T-helper 2 cell (primary cell): Measurements from ENCODE around the gene MACROD2.
"Not testable (repeated sequence)": the region's sequence is repeated elsewhere in the genome, so short reads cannot be mapped to it uniquely, and the experiment has no call there.

ENCODE experiments used
- DNase-seq, 5 experiments: peaks; one replicate each; pipeline versions ENCODE4 v3.0.0 to v3.0.0-alpha.2; 2012 to 2022

The MACROD2 gene

DNA sequence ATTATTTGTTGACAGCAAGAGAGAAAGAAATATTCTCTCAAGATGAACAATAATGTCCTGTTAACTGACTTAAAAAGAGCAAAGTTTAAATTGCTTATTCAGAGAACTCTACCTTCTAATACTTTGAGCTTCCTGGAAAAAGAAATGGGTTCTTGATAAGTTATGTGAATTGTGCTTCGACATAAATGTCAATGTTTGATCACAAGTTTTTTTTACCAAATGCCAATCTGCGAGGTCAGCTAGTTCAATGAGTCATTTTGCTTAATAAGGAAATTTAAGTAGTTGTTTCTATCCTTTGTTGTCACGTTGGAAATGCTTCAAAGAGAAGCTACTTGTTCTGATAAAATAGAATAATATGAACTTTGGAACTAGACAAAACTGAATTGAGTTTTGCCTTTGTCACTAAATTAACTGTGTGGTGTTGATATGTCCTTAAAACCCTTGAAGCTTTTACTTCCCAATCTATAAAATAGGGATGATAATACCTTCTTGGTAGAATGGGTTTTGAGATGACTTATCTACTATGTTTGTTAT, 984.2 kb downstream of the MACROD2 start:
- DNase-seq = no peak

DNA sequence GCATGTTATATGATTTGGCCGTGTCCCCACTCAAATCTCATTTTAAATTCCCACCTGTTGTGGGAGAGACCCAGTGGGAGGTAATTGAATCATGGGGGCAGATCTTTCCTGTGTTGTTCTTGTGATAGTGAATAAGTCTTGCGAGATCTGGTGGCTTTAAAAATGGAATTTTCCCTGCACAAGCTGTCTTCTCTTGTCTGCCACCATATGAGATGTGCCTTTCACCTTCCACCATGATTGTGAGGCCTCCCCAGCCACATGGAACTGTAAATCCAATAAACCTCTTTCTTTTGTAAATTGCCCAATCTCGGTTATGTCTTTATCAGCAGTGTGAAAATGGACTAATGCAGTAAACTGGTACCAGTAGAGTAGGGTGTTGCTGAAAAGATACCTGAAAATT, 986.2 kb downstream of the MACROD2 start:
- not testable (repeated sequence) for DNase-seq

DNA sequence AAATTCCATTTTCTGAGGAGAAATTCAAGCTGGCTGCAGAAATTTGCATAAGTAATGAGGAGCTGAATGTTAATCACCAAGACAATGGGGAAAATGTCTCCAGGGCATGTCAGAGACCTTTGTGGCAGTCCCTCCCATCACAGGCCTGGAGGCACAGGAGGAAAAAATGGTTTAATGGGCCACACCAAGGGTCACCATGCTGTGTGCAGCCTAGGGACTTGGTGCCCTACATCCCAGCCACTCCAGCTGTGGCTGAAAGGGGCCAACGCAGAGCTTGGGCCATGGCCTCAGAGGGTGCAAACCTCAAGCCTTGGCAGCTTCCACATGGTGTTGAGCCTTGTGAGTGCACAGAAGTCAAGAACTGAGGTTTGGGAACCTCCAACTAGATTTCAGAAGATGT, 987.0 kb downstream of the MACROD2 start:
- DNase-seq = not testable (repeated sequence)

DNA sequence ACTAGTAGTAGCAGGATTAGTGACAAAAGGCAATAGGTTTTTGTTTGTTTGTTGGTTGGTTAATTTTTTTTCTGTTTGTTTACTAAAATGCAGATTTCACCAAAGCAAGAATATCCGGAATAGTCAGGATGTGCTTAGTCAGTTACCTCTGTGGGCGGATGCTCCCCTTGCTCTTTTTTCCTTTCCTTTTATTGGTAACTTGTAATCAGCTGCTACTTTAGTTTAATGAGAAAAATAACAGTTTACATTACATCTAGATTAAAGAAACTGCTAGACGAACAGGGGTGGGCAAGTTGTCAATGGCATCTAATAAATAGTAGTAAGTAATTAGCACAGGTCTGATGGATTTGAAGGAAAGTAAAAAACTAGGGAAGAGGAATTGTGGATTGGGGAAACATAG, 989.0 kb downstream of the MACROD2 start:
- DNase-seq = no peak

DNA sequence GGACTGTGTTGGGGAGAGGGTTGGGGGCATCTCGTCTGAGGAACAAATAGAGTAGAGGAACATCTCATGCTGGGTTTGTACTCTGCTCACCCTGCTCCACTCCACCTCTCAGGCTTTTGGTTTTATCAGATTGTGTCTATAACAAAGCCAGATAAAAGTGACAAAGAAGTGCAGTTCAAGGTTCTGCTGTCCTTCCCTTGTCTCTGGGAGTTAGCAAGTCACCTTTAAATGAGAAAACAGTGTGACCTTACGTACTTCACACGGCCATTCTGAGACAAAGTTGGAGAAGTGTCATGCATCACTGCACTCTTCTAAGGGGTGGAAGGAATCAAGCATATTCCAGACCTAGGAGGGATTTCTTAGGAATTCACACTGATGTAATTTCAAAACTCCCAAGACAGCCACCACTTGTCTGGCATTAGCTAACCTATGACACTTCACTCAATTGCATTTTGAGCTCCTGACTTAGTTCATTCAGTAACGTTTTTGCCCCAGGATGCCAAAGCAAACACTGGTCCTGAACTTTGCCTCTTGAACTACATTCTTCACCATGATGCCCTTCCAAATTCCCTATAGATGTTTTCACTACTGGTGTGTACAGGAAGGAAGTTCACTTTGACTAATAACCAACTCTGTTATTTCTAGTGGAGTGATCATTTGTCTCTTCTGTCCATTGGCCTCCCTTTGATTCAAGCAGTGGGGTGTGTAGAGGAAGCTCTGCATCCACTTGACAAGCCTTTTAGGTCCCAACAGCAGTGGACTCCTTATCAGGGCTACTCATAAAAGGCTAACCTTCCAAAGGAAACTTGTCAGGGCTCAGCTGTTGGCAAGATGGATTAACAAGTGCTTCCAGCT, 989.7 kb downstream of the MACROD2 start:
- no peak for DNase-seq

DNA sequence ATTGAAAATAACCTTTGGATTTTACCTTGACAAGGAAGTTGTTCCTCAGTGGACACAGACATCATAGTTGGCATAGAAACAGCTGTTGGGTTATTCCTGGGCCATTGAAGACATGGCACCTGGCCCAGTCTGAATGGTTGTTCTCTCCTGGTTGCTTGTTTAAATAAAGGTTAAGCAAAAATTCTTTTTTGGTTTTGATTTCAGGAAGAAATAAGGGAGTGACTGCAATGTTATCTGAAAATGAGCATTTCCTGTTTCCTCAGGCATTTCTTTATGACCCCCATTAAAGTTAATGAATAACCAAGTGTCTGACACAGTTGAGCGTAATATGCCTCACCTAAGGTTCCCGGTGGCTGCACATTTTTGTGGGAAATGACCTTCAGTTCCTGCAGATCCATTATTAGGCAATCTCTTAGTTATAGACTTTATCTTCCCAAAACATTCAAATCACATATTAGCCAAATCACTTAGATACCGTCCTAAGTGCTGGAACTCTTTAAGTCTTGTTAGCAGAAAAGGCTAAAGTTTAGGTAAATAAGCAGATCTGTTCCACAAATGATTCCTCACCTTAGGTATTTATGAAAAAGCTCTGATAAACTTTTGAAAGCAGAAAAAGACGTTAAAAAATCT, 990.8 kb downstream of the MACROD2 start:
- no peak for DNase-seq

DNA sequence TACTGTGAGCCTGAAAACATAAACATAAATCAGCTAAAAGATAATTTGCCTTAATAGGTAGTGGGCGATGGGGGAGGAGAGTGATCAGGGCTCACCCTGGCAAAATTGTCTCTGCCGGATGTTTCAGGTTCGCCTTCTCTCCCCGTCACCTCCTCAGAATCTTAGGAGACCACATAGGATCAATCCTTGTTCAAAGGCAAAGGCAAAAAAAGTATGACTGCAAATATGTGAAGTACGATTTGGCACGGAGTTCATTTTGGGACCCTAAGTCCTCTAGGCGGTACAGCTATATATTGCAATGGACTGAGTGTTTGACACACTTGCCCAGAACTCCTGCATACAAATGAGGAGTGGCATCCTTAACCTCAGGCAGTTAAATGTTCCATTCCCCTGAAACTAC, 991.3 kb downstream of the MACROD2 start:
- DNase-seq = no peak

DNA sequence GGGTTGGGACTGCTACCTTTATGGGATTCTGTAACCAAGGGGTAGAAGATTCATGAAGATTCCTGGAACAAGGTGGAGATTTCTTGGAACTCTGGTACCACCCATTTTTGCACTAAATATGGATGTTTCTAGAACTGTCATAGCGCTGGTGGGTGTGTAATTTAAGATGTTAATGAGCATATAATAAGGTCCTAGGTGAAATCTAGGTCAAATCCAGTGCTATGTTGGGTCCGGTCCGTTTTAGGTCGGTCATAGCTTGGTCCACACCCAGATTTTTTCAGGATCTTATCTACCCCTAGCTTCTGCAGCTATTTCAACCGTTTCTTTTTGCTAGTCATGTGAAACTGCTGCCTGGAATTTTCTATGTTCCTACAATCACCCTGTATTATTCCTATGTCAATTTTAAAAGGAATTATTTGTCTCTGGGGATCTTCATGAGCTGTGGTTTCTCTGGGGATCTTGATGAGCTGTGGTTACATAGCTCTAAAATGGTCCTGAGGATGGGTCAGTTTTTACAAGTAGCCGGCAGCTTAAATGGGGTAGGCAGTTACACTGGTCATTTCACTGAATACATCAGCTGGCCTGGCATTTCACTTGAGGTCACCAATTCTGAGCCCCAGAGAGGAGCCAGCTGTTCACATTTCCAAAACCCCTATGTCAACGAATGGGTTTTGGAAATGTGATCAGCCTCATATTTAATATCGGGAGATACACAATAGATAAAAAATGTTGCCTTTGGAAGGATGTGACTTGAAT, 994.4 kb downstream of the MACROD2 start:
- DNase-seq = no peak

DNA sequence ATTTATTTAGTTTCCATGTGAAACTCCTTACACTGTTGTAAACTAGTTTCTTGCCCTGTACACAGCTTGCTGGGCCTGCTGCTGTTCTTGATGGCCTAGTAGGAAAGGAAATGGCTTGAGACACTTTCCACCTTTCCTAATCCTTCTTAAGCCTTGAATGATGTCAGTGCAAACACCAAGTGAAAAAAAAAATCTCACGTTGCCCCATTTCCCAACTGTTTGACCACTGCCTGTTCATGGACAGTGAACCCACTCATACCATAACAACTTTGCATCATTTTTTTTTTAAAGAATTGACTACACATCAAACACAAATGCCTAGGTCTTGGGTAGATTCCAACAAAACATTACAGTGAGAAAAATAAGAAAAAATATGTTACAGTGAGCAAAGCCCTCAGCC, 995.7 kb downstream of the MACROD2 start:
- DNase-seq = no peak

DNA sequence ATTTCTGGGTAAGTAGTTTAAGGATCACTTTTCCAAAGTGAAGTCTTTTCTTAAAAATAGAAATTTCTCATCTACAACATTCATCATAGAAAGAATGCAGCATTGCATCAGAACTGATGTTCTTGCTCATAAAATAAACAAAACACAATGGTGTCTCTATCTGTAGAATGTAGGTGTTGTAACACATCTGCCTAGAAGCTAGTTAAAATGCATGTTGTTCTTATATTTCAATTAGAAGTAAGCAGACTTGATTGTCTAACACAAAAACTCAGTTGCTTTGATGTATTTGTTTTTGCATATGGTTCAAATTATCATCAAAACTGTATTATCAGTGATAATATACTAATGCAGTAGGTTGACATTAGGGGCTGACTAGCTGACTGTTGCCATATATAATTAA, 996.8 kb downstream of the MACROD2 start:
- no peak for DNase-seq

DNA sequence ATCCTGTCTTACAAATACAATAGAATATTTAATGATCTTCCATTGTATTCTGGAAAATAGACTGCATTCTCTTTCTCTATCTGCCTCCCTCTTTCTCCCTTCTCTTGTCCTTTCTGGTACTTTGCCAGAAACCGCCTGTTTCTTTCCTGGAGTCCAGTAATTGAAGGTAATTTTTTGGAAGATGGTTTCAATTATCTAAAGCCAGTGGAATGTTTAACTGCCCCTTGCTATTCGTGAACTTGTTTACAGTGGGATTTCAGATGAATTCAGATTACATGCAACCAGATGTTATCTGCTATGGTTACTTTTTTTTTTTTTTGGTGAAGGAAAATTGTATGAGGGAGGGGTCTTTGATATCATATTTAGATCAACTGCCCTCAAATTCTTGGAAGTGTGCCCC, 997.6 kb downstream of the MACROD2 start:
- DNase-seq = no peak

DNA sequence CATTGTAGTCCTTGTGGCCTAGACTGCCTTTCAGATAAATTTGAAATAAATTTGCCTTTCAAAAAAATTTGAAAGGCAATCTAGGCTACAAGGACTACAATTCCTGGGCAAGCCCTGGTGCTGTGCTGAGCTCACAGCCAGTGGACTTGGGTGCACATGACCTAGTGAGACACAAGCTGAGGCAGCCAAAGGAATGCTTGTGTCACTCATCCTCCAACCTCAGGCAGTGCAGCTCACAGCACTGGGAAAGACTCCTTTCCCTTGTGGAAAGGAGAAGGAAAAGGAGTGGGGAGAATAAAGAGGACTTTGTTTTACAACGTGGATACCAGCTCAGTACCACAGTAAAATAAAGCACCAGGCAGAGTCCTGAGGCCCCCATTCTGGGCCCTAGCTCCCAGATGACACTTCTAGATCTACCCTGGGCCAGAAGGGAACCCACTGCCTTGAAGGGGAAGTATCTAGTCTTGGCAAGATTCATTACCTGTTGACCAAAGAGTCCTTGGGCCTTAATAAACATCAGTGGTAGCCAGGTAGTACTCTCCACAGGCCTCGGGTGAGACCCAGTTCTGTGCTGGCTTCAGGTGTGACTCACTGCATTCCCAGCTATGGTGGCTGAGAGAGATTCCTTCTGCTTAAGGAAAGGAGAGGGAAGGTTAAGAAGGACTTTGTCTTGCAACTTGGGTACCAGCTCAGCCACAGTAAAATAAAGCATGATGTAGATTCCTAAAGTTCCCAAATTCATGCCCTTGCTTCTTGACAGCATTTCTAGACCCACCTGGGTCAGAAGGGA, 1001.8 kb downstream of the MACROD2 start:
- no peak for DNase-seq

DNA sequence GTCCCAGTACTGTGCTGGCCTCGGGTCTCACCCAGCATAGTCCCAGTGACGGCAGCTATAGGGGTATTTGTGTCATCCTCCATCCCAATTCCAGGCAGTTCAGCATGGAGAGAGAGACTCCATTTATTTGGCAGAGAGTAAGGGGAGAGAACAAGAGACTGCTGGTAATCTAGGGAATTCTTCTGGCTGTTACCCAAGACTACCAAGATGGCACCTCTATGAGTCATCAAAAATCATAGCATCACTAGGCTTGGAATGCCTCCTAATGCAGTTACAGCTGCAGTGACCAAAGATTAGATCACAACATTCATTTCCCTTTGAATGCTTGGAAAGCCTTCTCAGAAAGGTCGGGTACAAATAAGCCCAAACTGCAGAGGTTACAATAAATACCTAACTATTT, 1002.5 kb downstream of the MACROD2 start:
- no peak for DNase-seq

DNA sequence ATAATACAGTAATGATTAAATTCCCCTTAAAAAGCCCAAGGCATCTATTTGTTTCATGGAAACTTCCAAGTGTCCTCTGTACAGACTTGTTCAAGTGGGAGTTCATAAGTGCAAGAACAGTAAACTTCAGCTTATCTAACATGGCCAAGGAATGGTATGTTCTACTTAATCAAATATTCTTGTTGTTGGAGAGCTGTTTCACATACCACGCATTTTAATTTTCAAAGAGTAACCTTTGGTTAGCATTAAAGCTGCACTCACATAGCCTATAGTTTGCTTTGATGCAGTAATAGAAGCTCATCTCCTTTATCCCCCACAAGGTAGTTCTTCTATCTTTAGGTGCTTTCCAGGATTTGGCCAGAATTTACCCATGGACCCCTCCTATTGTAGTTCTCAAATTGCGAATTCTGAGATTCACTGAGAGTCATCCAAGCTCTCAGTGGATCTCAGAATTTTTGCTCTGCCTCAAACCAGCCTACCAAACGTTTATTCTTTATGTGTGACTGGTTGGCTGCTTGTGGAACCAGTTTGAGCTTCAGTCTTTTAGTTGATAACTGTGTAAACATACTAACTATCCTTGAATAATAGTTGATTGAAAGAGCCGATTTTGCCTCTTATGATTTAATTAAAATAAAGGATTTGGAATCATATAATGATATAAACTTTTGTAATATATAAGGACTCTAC, 1010.1 kb downstream of the MACROD2 start:
- no peak for DNase-seq

DNA sequence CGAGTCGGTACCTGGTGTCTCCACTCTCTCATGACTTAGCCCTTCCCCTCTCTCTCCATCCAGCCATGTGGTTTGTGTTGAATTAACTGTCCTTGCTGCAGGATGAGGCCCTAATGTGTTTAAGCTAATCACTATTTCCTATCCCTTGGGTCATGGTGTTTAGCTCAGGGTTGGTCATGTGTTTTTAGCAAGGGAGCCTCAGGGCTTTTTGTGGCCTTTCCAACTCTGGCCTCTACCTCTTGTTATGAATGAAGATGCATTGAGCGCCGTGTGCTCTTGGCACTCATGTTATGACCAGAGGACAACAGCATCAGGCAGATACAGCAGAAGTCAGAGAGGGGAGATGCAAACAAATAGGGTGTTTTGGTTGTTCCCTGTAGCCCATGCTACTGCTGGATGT, 1016.3 kb downstream of the MACROD2 start:
- no peak for DNase-seq

DNA sequence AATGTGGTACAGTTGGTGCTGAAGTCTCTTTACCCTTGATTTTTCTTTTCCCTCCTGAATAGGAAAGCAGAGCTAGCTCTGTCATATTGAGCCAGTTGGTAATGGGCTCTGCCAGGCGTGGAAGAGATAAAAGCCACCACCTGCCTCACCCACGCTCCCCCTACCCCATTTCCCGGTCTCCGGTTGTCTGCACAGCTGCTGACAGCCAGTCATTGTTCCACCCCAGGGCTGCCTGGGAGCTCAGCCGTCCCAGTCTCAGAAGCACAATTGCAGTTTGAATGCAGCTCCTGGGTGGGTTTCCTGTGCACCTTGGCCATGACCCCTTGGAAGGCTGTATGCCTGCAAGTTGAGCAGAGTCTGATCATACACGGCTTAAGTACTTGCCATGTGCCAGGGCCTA, 1017.2 kb downstream of the MACROD2 start:
- no peak for DNase-seq

DNA sequence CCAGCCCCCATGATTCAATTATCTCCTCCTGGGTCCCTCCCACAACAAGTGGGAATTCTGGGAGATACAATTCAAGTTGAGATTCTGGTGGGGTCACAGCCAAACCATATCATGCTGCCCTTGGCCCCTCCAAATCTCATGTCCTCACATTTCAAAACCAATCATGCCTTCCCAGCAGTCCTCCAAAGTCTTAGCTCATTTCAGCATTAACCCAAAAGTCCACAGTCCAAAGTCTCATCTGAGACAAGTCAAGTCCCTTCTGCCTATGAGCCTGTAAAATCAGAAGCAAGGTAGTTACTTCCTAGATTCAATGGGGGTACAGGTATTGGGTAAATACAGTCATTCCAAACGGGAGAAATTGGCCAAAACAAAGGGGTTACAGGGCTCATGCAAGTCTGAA, 1021.6 kb downstream of the MACROD2 start:
- DNase-seq = not testable (repeated sequence)

DNA sequence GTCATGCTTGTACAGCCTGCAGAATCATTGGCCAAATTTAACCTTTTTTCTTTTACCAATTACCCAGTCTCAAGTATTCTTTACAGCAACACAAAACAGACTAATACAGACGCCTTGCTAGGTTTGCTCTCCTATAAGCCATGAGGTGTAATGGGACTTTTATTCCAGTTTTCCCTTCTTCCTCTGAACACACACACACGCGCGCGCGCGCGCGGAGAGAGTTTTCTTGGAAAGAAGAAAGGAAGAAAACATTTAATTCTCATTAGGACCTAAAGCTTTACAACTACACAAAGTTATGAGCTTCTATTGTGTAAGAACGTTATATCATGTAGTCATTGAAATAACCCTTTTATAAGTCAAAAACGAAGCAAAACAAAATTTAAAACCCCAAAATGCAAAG, 1023.6 kb downstream of the MACROD2 start:
- DNase-seq = no peak

DNA sequence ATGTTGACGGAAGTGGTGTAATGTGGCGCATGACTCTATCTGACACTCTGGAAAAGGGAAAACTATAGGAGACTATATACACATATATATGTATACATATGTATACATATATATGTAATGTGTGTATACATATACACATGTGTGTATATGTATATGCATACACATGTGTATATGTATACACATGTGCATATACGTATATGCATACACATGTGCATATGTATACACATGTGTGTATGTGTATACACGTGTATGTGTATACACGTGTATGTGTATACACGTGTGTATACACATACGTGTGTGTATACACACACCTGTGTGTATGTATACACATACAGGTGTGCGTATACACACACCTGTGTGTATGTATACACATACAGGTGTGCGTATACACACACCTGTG, 1025.5 kb downstream of the MACROD2 start:
- DNase-seq = no peak

DNA sequence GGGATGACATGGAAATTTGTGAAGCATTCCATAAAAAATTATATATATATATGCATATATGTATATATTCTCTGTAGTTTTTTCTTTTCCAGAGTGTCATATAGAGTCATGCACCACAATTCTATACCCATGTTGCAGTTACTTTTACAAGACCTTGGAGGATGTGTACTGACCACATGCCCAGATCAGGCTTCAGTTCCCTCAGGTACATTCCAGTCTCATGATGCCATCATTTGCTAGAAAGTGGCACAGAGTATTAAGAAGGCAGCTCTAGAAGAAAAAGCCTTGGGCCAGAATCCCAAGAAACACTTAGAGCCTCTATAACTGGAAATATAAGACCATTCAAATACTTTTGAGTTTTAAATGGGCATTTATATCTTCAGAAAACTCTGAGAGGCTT, 1027.6 kb downstream of the MACROD2 start:
- no peak for DNase-seq

DNA sequence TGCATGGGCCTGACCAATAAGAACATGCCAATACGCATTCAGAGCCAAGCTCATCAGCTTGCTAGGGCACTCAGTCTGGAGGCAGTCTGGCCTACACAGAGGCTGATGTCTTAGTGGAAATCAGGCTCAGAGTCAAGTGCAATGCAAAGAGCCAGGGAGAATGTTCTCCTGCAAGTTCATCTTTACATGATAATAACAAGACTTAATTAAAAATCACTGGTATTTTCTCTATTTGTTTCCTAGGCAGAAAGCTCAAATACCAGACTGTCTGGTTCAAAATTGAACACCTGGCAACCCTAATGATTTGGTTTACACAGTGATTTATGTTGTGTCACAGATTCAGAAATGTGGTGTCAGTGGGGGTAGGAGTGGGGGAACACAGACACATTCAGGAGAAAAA, 1031.4 kb downstream of the MACROD2 start:
- DNase-seq = no peak

DNA sequence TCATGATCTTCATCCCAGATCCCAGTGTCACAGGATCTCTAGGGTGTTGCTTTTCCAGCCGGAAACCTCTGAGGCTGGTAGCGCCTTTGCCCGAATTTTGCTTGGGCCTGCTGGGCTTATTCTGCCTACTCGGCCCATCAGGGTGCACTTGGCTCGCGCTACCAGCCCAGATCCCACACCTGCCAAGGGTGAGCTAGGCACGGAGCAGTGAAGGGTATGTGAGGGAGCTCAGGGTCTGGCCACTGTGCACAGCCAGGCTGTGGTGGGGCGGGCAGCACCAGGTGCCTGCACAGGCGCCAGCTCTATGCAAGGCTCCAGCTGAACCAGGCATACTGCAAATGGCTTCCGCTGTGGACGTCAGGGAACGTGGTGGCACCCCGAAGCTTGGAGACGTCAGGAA, 1035.5 kb downstream of the MACROD2 start:
- no peak for DNase-seq
